Measurements from ENCODE around the gene LEF1. TPM values are rescaled to one million over a fixed set of nuclear protein-coding genes. Genes with fewer than 3 reads are reported as not detected.

The LEF1 gene
- total RNA-seq, 1 experiment from 2014 or later: 0.54 TPM

- POLR2A ChIA-PET: interaction anchor here (0.5 kb wide), 1 partner anchor 31 kb away, joined by 4 read pairs; no protein-coding TSS in a partner anchor
- CTCF ChIA-PET: no interaction called here
- in situ Hi-C loops (cut with HindIII; ENCODE audit: low pct_unique_long_range_greater_than_20kb, low sequenced_read_pairs) (no loop called here), intact Hi-C loops (cut with micrococcal nuclease; ENCODE audit: unreplicated experiment) (no loop called here)
- no peaks in the 10 kb centered on the region for H3K27me3 ChIP-seq (ENCODE audit: control insufficient read depth, insufficient read depth, low read length)
- BruUV-seq (replicated peaks): no TSS peak
- TF ChIP-seq REST (IDR thresholded peaks at IDR 0.05; ENCODE audit: insufficient read depth in 1 of 2, low read depth in 2 of 2, low read length in 1 of 2) (no peak), TCF7L2 (IDR thresholded peaks at IDR 0.05; ENCODE audit: low read depth, low read length) (no peak), POLR2AphosphoS5 (IDR thresholded peaks at IDR 0.05; ENCODE audit: low read depth, low read length) (no peak), SIN3A (IDR thresholded peaks at IDR 0.05; ENCODE audit: borderline replicate concordance, insufficient read depth, low read depth, low read length) (no peak), CTCF (IDR thresholded peaks at IDR 0.05) (no peak)
- no peak for DNase-seq (ENCODE audit: low read depth, low spot score)
- H3K4me1 ChIP-seq (ENCODE audit: control insufficient read depth, insufficient read depth, low read length): no peaks in the 10 kb centered on the region; the same call in 1 of the 2 replicates
- no peaks in the 10 kb centered on the region for H3K36me3 ChIP-seq (ENCODE audit: control insufficient read depth, insufficient read depth, low read length)
- no peak for ATAC-seq
- H3K4me3 ChIP-seq (ENCODE audit: low read depth in 2 of 2, low read length in 2 of 2): no peak overlapping the region
- no peaks in the 10 kb centered on the region for H3K9me3 ChIP-seq (ENCODE audit: control insufficient read depth, insufficient read depth, low read depth, low read length)
- no peak overlapping the region for H3K27ac ChIP-seq (ENCODE audit: low read length)
These were observed 123.6 kb downstream of the LEF1 start for GRCh38 chr4:108044951-108045686.

- CTCF ChIA-PET: no interaction called here
These were observed 125.2 kb downstream of the LEF1 start for GRCh38 chr4:108043526-108043925.

More at GRCh38 chr4:108043526-108043925, 125.2 kb downstream of the LEF1 start:
- intact Hi-C loops (cut with micrococcal nuclease; ENCODE audit: unreplicated experiment) (no loop called here), in situ Hi-C loops (cut with HindIII; ENCODE audit: low pct_unique_long_range_greater_than_20kb, low sequenced_read_pairs) (no loop called here)
- H3K4me1 ChIP-seq (ENCODE audit: control insufficient read depth, insufficient read depth, low read length): no peaks in the 10 kb centered on the region
- H3K27me3 ChIP-seq (ENCODE audit: control insufficient read depth, insufficient read depth, low read length): no peaks in the 10 kb centered on the region
- POLR2A ChIA-PET: no interaction called here
- TF ChIP-seq CTCF (IDR thresholded peaks at IDR 0.05) (no peak), REST (IDR thresholded peaks at IDR 0.05; ENCODE audit: insufficient read depth in 1 of 2, low read depth in 2 of 2, low read length in 1 of 2) (no peak), SIN3A (IDR thresholded peaks at IDR 0.05; ENCODE audit: borderline replicate concordance, insufficient read depth, low read depth, low read length) (no peak), TCF7L2 (IDR thresholded peaks at IDR 0.05; ENCODE audit: low read depth, low read length) (no peak), POLR2AphosphoS5 (IDR thresholded peaks at IDR 0.05; ENCODE audit: low read depth, low read length) (no peak)
- DNase-seq (ENCODE audit: low read depth, low spot score) (no peak), ATAC-seq (no peak)
- H3K36me3 ChIP-seq (ENCODE audit: control insufficient read depth, insufficient read depth, low read length): no peaks in the 10 kb centered on the region
- no TSS peak for BruUV-seq (replicated peaks)
- no peak overlapping the region for H3K27ac ChIP-seq (ENCODE audit: low read length)
- no peaks in the 10 kb centered on the region for H3K9me3 ChIP-seq (ENCODE audit: control insufficient read depth, insufficient read depth, low read depth, low read length)
- H3K4me3 ChIP-seq (ENCODE audit: low read depth in 2 of 2, low read length in 2 of 2): no peak overlapping the region
